GM23248 (cell line): ENCODE measurements around the gene KIAA2012. TPM values are rescaled to one million over a fixed set of nuclear protein-coding genes. Genes with fewer than 3 reads are reported as not detected.
A peak's percentile ranks its signal among the peaks of the same experiment; 100 is the strongest.

Experiments
- DNase-seq: peaks from one replicate; pipeline ENCODE4 v3.0.0-alpha.2; 2015
- H2AFZ ChIP-seq: fragments of 200-600 bp; sonication (generic); 2 replicates; pipeline ENCODE4 v1.6.1; 2016; ENCODE audit warnings: antibody characterized with exemption
- H3F3A ChIP-seq: fragments of 200-600 bp; sonication (generic); 2 replicates; pipeline ENCODE4 v1.6.1; 2016; ENCODE audit warnings: mild to moderate bottlenecking, antibody characterized with exemption, mixed run types; ENCODE audit not compliant: insufficient read depth
- H3K27ac ChIP-seq: fragments of 200-600 bp; sonication (generic); 2 replicates; pipeline ENCODE4 v1.5.1; 2016; ENCODE audit warnings: mild to moderate bottlenecking
- H3K27me3 ChIP-seq: fragments of 200-600 bp; sonication (generic); replicated peaks from 2 replicates; pipeline ENCODE4 v1.6.1; 2016; ENCODE audit warnings: mild to moderate bottlenecking; ENCODE audit not compliant: insufficient read depth
- H3K36me3 ChIP-seq: fragments of 200-600 bp; sonication (generic); 2 replicates; pipeline ENCODE4 v1.6.1; 2016; ENCODE audit warnings: low read depth, mild to moderate bottlenecking
- H3K4me1 ChIP-seq: fragments of 200-600 bp; sonication (generic); 2 replicates; pipeline ENCODE4 v1.6.1; 2016; ENCODE audit warnings: mild to moderate bottlenecking; ENCODE audit not compliant: insufficient read depth
- H3K4me2 ChIP-seq: fragments of 200-600 bp; sonication (generic); one replicate; pipeline ENCODE4 v1.6.1; 2016; ENCODE audit warnings: mild to moderate bottlenecking; ENCODE audit not compliant: unreplicated experiment
- H3K4me3 ChIP-seq: fragments of 200-600 bp; sonication (generic); 2 replicates; pipeline ENCODE4 v1.5.1; 2016; ENCODE audit warnings: mild to moderate bottlenecking
- H3K79me2 ChIP-seq: fragments of 200-600 bp; sonication (generic); 2 replicates; pipeline ENCODE4 v1.6.1; 2016; ENCODE audit warnings: mild to moderate bottlenecking; ENCODE audit not compliant: insufficient read depth
- H3K9ac ChIP-seq: fragments of 200-600 bp; sonication (generic); 2 replicates; pipeline ENCODE4 v1.6.1; 2016; ENCODE audit warnings: mild to moderate bottlenecking
- H3K9me2 ChIP-seq: fragments of 200-600 bp; sonication (generic); 2 replicates; pipeline ENCODE4 v1.6.1; 2016; ENCODE audit warnings: mixed run types, mild to moderate bottlenecking, moderate library complexity; ENCODE audit not compliant: insufficient read depth
- H3K9me3 ChIP-seq: fragments of 200-600 bp; sonication (generic); one replicate; pipeline ENCODE4 v1.6.1; 2017; ENCODE audit warnings: low read depth
- H4K20me1 ChIP-seq: fragments of 200-600 bp; sonication (generic); 2 replicates; pipeline ENCODE4 v1.6.0; 2016; ENCODE audit not compliant: insufficient read depth
- EZH2 ChIP-seq: fragments of 200-600 bp; sonication (generic); IDR thresholded peaks from 2 replicates; pipeline ENCODE4 v1.6.1; 2018; ENCODE audit warnings: antibody characterized with exemption, mild to moderate bottlenecking; ENCODE audit not compliant: insufficient read depth, poor library complexity, severe bottlenecking
- EZH2phosphoT487 ChIP-seq: fragments of 200-600 bp; sonication (generic); IDR thresholded peaks from 2 replicates; pipeline ENCODE4 v1.6.1; 2018; ENCODE audit warnings: antibody characterized with exemption, moderate library complexity, mild to moderate bottlenecking, low read depth; ENCODE audit not compliant: insufficient read depth
- WGBS, 2 experiments: methylation state at CpG; one replicate each; pipeline ENCODE4 v1.1.6; 2015 to 2017; ENCODE audit warnings: low lambda C conversion rate in 2 of 2, low coverage in 1 of 2; ENCODE audit errors: missing lambda C conversion rate in 2 of 2; 5-methylcytosine and 5-hydroxymethylcytosine counted together
- in situ Hi-C: fragments of 300-500 bp; cut with MboI; formaldehyde crosslinking; loops from 2 replicates; pipeline ENCODE4 v1.15.0; 2020
- polyA plus RNA-seq: library from polyadenylated mRNA; unstranded; fragments of >200 nt; fragmentation: Nextera tagmentation; extraction: Ambion mirVana; gene quantifications from 2 replicates; pipeline ENCODE4 v1.2.1, GENCODE V29; 2016
- total RNA-seq: library from RNA; depleted of rRNA; stranded (reverse); fragments of >200 nt; shearing (Covaris generic); gene quantifications from 2 replicates; pipeline ENCODE4 v1.2.3, GENCODE V29; 2014

The KIAA2012 gene
- total and polyA plus RNA-seq, 2 experiments from 2014 or later = 0.18 TPM; not detected in 1

- no peaks in the 10 kb centered on the region for H3K9me2 ChIP-seq
- in situ Hi-C loops = no loop called here
- TF ChIP-seq EZH2 (no peak), EZH2phosphoT487 (no peak)
- WGBS, 2 experiments = 77 to 78% methylated on average over 8 of the region's 8 CpGs
- no peak overlapping the region for H3K27ac ChIP-seq
- H3K4me2 ChIP-seq = no peak overlapping the region
- no peaks in the 10 kb centered on the region for H3K27me3 ChIP-seq
- H3K4me1 ChIP-seq = no peaks in the 10 kb centered on the region; the same call in 1 of the 2 replicates
- H3F3A ChIP-seq = 0 out of 2 replicates have a peak, but pooled peaks cover 8% of the 10 kb centered on the region
- H4K20me1 ChIP-seq = no peaks in the 10 kb centered on the region
- no peaks in the 10 kb centered on the region for H3K9me3 ChIP-seq
- no peak for DNase-seq
- H3K79me2 ChIP-seq = no peaks in the 10 kb centered on the region
- no peaks in the 10 kb centered on the region for H3K36me3 ChIP-seq
- no peak overlapping the region for H2AFZ ChIP-seq
- H3K9ac ChIP-seq = no peak overlapping the region
- H3K4me3 ChIP-seq = no peak overlapping the region
Observed at GRCh38 chr2:202161151-202161835, 88.2 kb downstream of the KIAA2012 start.

- WGBS, 2 experiments = 67 to 70% methylated on average over 3 of the region's 3 CpGs
- Histone ChIP-seq H3K9me2 (no peaks in the 10 kb centered on the region), H3K4me3 (no peak overlapping the region), H2AFZ (no peak overlapping the region), H3K4me1 (no peaks in the 10 kb centered on the region; the same call in 1 of the 2 replicates), H3K36me3 (no peaks in the 10 kb centered on the region), H3K79me2 (no peaks in the 10 kb centered on the region), H3K9me3 (no peaks in the 10 kb centered on the region), H4K20me1 (no peaks in the 10 kb centered on the region), H3K27ac (no peak overlapping the region), H3K27me3 (no peaks in the 10 kb centered on the region), H3F3A (0 out of 2 replicates have a peak, but pooled peaks cover 8% of the 10 kb centered on the region), H3K4me2 (no peak overlapping the region), H3K9ac (no peak overlapping the region)
- TF ChIP-seq EZH2phosphoT487 = no peak
- no peak for TF ChIP-seq EZH2
- DNase-seq = no peak
- in situ Hi-C loops = no loop called here
Observed at GRCh38 chr2:202164411-202164810, 91.4 kb downstream of the KIAA2012 start.

GRCh38 chr2:202165208-202165607, 92.2 kb downstream of the KIAA2012 start:
- H3K9me3 ChIP-seq = no peaks in the 10 kb centered on the region
- H3K4me2 ChIP-seq = no peak overlapping the region
- H3K79me2 ChIP-seq = no peaks in the 10 kb centered on the region
- no peak overlapping the region for H3K27ac ChIP-seq
- no peaks in the 10 kb centered on the region for H3K36me3 ChIP-seq
- no peaks in the 10 kb centered on the region for H4K20me1 ChIP-seq
- no peaks in the 10 kb centered on the region for H3K9me2 ChIP-seq
- DNase-seq = no peak
- H3K9ac ChIP-seq = no peak overlapping the region
- 0 out of 2 replicates have a peak, but pooled peaks cover 8% of the 10 kb centered on the region for H3F3A ChIP-seq
- 87 to 91% methylated on average over 5 of the region's 5 CpGs for WGBS, 2 experiments
- no peak overlapping the region for H3K4me3 ChIP-seq
- in situ Hi-C loops = loop anchor here (5.0 kb wide), 1 partner anchor 128 kb away; no protein-coding TSS in a partner anchor
- no peaks in the 10 kb centered on the region; the same call in 1 of the 2 replicates for H3K4me1 ChIP-seq
- H3K27me3 ChIP-seq = no peaks in the 10 kb centered on the region
- TF ChIP-seq EZH2phosphoT487 (no peak), EZH2 (no peak)
- H2AFZ ChIP-seq = no peak overlapping the region

GRCh38 chr2:202165945-202166344, 92.9 kb downstream of the KIAA2012 start:
- Histone ChIP-seq H3K4me3 (no peak overlapping the region), H3K27ac (no peak overlapping the region), H3K9me3 (no peaks in the 10 kb centered on the region), H3K4me1 (no peaks in the 10 kb centered on the region; the same call in 1 of the 2 replicates), H3F3A (0 out of 2 replicates have a peak, but pooled peaks cover 8% of the 10 kb centered on the region), H3K27me3 (no peaks in the 10 kb centered on the region), H4K20me1 (no peaks in the 10 kb centered on the region), H3K9me2 (no peaks in the 10 kb centered on the region), H3K4me2 (no peak overlapping the region), H3K9ac (no peak overlapping the region), H3K79me2 (no peaks in the 10 kb centered on the region), H3K36me3 (no peaks in the 10 kb centered on the region), H2AFZ (no peak overlapping the region)
- 35 to 40% methylated on average over 1 of the region's 1 CpG for WGBS, 2 experiments
- in situ Hi-C loops = loop anchor here (5.0 kb wide), 1 partner anchor 129 kb away; no protein-coding TSS in a partner anchor
- no peak for TF ChIP-seq EZH2phosphoT487
- no peak for TF ChIP-seq EZH2
- peak; percentile 24 for DNase-seq
